UCSD-AML1 (cell line): ENCODE data around the gene UBXN4.
"Not testable (repeated sequence)": the region's sequence is repeated elsewhere in the genome, so short reads cannot be mapped to it uniquely, and the experiment has no call there.

Experiments
- DNase-seq: peaks from one replicate; lab custom pipeline; 2025; ENCODE audit not compliant: unreplicated experiment; lab: John Stamatoyannopoulos, UW

Gene UBXN4

GRCh38 chr2:135741395-135742324 lies at the start of gene UBXN4:
Gene UBXN4 (plus strand): TSS chr2:135741855. CDS start chr2:135741930, 75 bp downstream.
- DNase-seq = peak; percentile 98

- no peak for DNase-seq
Measured at GRCh38 chr2:135694711-135695110, 46.9 kb upstream of the UBXN4 start.

GRCh38 chr2:135698838-135699237 lies 42.8 kb upstream of the UBXN4 start:
- no peak for DNase-seq

GRCh38 chr2:135701442-135701841 lies 40.2 kb upstream of the UBXN4 start:
- no peak for DNase-seq

GRCh38 chr2:135703300-135703699 lies 38.4 kb upstream of the UBXN4 start:
- no peak for DNase-seq

- DNase-seq = not testable (repeated sequence)
Measured at GRCh38 chr2:135704075-135704474, 37.6 kb upstream of the UBXN4 start.

GRCh38 chr2:135708159-135708558 lies 33.5 kb upstream of the UBXN4 start:
- no peak for DNase-seq

GRCh38 chr2:135709992-135710391 lies 31.7 kb upstream of the UBXN4 start:
- DNase-seq = peak; percentile 60

- not testable (repeated sequence) for DNase-seq
Measured at GRCh38 chr2:135715086-135715485, 26.6 kb upstream of the UBXN4 start.

- DNase-seq = no peak
Measured at GRCh38 chr2:135728064-135728743, 13.5 kb upstream of the UBXN4 start.

- DNase-seq = no peak
Measured at GRCh38 chr2:135732561-135732960, 9.1 kb upstream of the UBXN4 start.

GRCh38 chr2:135733045-135733444 lies 8.6 kb upstream of the UBXN4 start:
- DNase-seq = no peak

GRCh38 chr2:135736546-135736945 lies 5.1 kb upstream of the UBXN4 start:
- no peak for DNase-seq

- no peak for DNase-seq
Measured at GRCh38 chr2:135740206-135740605, 1.4 kb upstream of the UBXN4 start.

GRCh38 chr2:135741043-135741394 lies 636 bp upstream of the UBXN4 start:
- DNase-seq = no peak

GRCh38 chr2:135742325-135742757 lies 686 bp downstream of the UBXN4 start:
- DNase-seq = peak; percentile 60

- DNase-seq = no peak
Measured at GRCh38 chr2:135743860-135744259, 2.2 kb downstream of the UBXN4 start.

- DNase-seq = peak; percentile 10
Measured at GRCh38 chr2:135744760-135745314, 3.2 kb downstream of the UBXN4 start.

GRCh38 chr2:135745545-135745944 lies 3.9 kb downstream of the UBXN4 start:
- no peak for DNase-seq

GRCh38 chr2:135755573-135755972 lies 13.9 kb downstream of the UBXN4 start:
- DNase-seq = no peak

- DNase-seq = no peak
Measured at GRCh38 chr2:135756692-135757091, 15.0 kb downstream of the UBXN4 start.

- DNase-seq = no peak
Measured at GRCh38 chr2:135762022-135762421, 20.4 kb downstream of the UBXN4 start.
